ENCODE data around the gene ATG13. TPM values are rescaled to one million over a fixed set of nuclear protein-coding genes. Genes with fewer than 3 reads are reported as not detected.
"Not testable (repeated sequence)": the region's sequence is repeated elsewhere in the genome, so short reads cannot be mapped to it uniquely, and the experiment has no call there.

ATG13 gene
- total RNA-seq, 1 experiment from 2014 or later, result 83.7 TPM

DNA sequence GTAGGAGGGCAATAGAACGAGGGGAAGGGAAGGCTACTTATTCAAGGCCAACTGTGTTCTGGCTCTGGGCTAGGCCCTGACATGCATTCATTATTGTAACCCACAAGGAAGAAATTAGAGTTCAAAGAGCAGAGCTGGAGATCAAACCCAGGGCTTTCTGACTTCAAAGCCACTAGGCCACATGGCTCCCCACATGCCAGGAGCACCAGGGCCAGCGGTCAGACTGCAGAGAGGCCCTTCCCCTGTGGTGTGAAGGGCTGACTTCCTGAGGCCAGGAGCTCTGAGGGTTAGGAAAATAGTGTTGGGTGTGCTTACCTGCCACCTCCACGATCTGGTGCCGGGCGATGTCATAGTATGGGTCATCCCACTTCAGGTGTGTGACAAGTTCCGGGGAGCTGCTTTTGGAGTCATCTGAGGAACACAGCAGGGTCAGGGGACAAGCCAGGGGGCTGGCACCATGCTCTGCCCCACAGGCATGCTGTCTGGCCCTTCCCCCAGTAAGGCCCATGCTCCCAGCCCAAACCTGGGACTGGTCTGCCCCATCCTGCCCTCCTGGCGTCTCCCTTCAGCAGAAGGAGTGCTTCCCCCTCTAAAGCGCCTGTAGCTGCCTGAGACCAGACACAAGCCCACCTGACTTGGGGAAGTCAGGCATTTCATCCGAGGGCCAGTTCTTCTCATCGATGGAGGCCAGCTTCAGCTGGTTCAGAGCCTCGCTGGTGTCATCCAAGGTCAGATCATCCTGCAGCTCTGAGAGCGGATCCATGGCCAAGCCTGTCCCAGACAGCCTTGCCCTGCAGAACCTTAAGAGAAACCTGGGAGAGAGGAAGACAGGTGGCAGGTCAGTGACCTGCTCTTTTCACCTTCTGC is 78.2 kb downstream of the ATG13 start:
- no peak for DNase-seq (ENCODE audit: low read depth)

DNA sequence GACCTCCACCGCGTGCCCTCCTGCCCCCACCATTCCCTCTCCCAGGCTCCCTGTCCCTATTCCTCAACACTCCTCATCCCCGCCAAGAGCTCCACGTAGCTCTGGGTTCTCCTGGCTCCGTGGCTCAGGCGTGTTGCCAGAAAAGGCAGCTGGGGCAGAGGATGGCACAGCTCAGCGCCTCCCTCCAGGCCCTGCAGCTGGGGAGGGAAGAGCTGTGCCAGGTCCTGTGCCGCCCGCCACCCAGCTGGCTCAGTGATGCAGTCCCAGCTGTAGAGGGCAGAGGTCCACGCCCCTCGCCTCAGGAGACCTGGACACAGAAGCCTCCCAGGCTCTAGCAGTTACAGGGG is 78.8 kb downstream of the ATG13 start:
- DNase-seq (ENCODE audit: low read depth), result no peak

- peak; percentile 22 for DNase-seq (ENCODE audit: low read depth)
Observed at GRCh38 chr11:46697303-46697702, 80.0 kb downstream of the ATG13 start.

GRCh38 chr11:46697723-46698122 is 80.4 kb downstream of the ATG13 start:
- no peak for DNase-seq (ENCODE audit: low read depth)

DNA sequence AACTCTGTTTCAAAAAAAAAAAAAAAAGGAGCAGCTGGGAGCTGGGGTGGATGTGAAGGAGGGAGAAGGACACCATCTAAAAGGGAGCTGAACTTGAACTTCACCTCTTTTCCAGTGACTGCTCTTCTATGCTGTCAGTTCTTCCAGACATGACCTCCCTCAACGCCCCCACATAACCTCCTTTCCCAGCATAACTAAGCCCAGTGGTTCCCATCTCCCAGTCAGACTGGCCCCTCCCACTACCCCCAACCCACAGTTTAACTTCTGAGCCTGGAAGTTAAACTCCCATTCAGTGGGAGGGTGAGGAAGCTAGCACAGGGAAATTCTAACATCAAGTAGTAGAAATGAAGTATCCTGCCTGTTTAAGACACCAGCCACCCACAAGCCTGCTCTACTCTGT is 81.2 kb downstream of the ATG13 start:
- no peak for DNase-seq (ENCODE audit: low read depth)

DNA sequence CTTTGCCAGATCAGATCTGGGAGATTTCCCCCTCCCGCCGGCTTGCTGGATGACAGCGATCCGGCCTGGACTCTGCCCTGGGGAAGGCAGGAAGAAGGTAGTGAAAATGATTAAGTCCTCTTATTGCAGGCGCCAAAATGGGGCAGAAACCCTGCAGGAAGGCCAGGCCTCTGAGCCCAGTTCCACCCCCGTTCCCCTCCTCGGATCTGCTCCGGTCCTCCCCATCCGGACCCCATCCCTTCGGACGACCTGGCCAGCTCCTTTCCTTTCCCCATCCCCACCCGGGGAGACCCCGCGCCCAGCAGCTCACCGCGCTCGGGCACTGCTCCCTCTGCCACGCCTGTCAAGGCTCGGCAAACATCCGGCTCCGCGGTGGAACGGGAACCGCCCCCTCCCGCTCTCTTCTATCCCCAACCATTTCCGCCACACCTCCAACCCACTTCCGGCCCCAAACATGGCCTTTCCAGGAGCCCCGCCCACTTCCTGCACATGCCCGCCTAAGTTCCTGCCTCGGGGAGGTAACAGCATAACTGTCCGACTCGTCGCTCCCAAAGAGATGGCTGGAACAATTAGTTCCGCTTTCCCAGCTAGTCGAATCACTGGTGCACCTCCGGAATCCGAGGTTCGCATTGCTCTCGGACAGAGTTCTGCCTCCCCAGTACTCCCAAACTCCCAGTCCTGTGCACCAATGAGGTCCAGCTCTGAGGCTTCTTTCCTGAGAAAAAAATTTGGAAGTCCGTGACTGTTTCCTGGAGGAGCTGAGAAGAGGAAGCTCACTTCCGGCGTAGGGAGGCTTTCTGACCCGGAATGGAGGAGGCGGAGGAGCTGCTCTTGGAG is 83.1 kb downstream of the ATG13 start, which contains the start of the genes ARHGAP1 and ZNF408:
Gene ARHGAP1 (minus strand): TSS at position 379 of the 837 bp plus-strand sequence. CDS start 4,512 bp downstream, outside the sequence.
Gene ZNF408 (plus strand): TSS at position 791 of the 837 bp plus-strand sequence. CDS start 17 bp downstream, at position 808.
- DNase-seq (ENCODE audit: low read depth), result peak; percentile 99

- DNase-seq (ENCODE audit: low read depth), result no peak
Observed at GRCh38 chr11:46701078-46701654, 83.8 kb downstream of the ATG13 start.

- no peak for DNase-seq (ENCODE audit: low read depth)
Observed at GRCh38 chr11:46705070-46705688, 87.8 kb downstream of the ATG13 start.

- no peak for DNase-seq (ENCODE audit: low read depth)
Observed at GRCh38 chr11:46706886-46707285, 89.5 kb downstream of the ATG13 start.

DNA sequence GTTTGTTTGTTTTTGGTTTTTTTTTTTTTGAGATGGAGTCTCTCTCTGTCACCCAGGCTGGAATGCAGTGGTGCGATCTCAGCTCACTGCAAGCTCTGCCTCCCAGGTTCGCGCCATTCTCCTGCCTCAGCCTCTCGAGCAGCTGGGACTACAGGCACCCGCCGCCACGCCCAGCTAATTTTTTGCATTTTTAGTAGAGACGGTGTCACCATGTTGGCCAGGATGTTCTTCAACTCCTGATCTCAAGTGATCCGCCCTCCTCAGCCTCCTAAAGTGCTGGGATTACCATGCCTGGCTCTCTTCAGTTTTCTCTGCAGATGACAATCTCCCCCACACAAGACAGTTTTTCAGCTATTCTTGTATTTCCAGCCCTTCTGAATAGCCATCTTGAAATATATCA is 92.0 kb downstream of the ATG13 start:
- DNase-seq (ENCODE audit: low read depth), result not testable (repeated sequence)

DNA sequence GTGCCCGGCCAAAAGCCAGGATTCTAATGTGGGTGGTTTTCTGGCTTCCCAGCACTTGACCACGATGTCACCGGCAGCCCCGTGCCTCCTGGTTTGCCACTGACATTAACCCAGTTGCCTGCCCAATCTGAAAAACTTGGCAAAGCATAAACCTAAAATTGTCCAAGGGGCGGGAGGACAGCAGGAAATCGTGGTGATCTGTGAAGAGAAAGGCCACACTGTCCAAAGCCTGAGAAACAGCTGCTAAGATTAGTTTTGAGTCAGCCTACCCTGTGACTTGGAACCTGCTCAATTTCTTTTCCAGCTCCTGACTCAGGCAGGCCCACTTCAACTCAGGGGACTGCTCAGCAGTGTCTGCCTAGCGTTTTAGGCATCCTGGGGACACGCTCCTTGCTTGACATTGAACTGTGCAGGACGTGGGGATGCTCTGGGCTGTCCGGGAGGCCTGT is 93.5 kb downstream of the ATG13 start:
- peak; percentile 97 for DNase-seq (ENCODE audit: low read depth)

- peak; percentile 13 for DNase-seq (ENCODE audit: low read depth)
Observed at GRCh38 chr11:46711303-46711702, 94.0 kb downstream of the ATG13 start.

DNA sequence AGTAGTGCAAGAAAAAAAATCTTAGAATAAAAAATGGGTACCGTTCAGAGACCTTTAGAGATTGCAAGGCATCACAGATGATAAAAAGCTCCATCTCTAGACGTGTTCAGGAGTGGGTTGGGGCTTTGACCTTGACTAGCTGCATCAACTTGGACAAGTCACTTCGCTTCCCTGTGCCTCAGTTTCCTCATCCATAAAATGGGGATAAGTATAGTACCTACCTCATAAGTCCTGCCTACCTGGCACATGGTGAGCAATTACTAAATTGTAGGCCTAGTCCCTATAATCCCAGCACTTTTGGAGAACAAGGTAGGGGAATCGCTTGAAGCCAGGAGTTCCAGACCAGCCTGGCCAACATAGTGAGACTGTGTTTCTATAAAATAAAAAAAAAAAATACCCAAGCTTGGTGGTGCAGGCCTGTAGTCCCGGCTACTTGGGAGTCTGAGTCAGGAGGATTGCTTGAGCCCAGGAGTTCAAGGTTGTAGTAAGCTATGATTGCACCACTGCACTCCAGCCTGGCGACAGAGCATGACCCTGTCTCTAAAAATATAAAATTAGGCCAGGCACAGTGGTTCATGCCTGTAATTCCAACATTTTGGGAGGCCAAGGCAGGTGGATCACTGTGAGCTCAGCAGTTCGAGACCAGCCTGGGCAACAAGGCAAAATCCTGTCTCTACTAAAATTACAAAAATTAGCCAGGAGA is 95.7 kb downstream of the ATG13 start:
- peak; percentile 8 for DNase-seq (ENCODE audit: low read depth)

GRCh38 chr11:46717825-46718154 is 100.4 kb downstream of the ATG13 start:
- not testable (repeated sequence) for DNase-seq (ENCODE audit: low read depth)

- peak; percentile 42 for DNase-seq (ENCODE audit: low read depth)
Observed at GRCh38 chr11:46718155-46719019, 101.0 kb downstream of the ATG13 start.

DNA sequence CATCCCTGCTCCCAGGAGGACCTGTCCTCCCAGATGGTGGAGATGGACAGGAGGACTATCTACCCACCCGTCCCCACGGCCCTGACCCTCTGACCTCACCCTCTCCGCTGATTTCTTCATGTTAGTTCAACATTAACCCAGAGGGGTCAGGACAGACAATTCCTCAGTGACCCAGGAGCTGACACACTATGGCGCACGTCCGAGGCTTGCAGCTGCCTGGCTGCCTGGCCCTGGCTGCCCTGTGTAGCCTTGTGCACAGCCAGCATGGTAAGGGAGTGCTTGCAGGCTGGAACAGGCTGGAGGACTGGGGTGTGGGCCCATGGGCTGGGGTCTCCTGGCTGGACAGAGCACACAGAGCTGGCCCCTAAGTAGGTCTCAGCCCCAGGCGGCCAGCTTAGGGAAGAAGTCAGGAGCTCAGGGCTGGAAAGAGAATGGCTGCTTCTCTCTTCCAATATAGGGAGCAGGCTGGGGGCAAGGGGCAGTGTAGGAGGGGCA is 101.7 kb downstream of the ATG13 start, which contains the start of gene F2:
Gene F2 (plus strand): TSS at position 166 of the 495 bp plus-strand sequence. CDS start 23 bp downstream, at position 189.
- no peak for DNase-seq (ENCODE audit: low read depth)

- DNase-seq (ENCODE audit: low read depth), result no peak
Observed at GRCh38 chr11:46719543-46720218, 102.3 kb downstream of the ATG13 start.

DNA sequence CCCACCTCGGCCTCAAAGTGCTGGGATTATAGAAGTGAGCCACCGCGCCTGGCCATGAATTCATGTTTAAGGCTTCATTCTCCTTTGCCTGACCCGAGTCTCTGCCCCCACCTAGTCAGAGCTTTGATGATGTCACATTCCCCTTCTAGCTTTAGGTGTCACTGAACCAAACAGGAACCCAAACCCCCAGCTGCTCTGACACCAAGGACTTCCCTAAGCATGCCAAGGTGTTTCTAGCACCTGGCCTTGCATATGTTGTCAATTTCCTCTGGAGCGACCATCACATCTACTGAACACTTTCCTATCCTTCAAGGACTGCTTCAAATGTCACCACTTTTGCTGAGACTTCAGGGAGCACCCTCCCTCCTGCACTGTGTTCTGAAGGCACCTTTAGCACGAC is 103.9 kb downstream of the ATG13 start:
- no peak for DNase-seq (ENCODE audit: low read depth)
